Body of pancreas (tissue), 4 donors: ENCODE results near the gene ZNF26.
"Not testable (repeated sequence)": the region's sequence is repeated elsewhere in the genome, so short reads cannot be mapped to it uniquely, and the experiment has no call there.

Experiments used
- POLR2A ChIP-seq, 3 donors: fragments of 450-650 bp; IDR thresholded peaks; one replicate each; pipeline ENCODE4 v1.6.1; 2016; ENCODE audit warnings: antibody characterized with exemption in 3 of 3, mild to moderate bottlenecking in 2 of 3
- TF ChIP-seq, protein P1 (sequence below), 7 experiments: fragments of 450-650 bp in 4 of 7; fragments of 200-600 bp in 3 of 7; sonication (generic) in 3 of 7; IDR thresholded peaks; one replicate each; pipeline ENCODE4 v1.5.1; 2016 to 2019; ENCODE audit warnings: antibody characterized with exemption in 7 of 7

DNA sequence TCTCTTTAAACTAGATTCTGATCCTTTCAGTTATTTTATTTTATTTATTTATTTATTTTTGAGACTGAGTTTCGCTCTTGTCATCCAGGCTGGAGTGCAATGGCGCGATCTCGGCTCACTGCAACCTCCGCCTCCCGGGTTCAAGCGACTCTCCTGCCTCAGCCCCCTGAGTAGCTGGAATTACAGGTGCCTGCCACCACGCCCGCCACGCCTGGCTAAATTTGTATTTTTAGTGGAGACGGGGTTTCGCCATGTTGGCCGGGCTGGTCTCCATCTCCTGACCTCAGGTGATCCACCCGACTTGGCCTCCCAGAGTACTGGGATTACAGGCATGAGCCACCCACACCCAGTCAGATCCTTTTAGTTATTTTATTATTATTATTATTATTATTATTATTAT lies 24.4 kb upstream of the ZNF26 start:
- TF ChIP-seq, protein P1, sequence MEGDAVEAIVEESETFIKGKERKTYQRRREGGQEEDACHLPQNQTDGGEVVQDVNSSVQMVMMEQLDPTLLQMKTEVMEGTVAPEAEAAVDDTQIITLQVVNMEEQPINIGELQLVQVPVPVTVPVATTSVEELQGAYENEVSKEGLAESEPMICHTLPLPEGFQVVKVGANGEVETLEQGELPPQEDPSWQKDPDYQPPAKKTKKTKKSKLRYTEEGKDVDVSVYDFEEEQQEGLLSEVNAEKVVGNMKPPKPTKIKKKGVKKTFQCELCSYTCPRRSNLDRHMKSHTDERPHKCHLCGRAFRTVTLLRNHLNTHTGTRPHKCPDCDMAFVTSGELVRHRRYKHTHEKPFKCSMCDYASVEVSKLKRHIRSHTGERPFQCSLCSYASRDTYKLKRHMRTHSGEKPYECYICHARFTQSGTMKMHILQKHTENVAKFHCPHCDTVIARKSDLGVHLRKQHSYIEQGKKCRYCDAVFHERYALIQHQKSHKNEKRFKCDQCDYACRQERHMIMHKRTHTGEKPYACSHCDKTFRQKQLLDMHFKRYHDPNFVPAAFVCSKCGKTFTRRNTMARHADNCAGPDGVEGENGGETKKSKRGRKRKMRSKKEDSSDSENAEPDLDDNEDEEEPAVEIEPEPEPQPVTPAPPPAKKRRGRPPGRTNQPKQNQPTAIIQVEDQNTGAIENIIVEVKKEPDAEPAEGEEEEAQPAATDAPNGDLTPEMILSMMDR (IDR thresholded peaks at IDR 0.05), result not testable (repeated sequence)
- TF ChIP-seq POLR2A (IDR thresholded peaks at IDR 0.05), result not testable (repeated sequence)
